Coronary artery (tissue), 2 donors: ENCODE data around the gene ACTN1.

Source experiments
- DNase-seq: peaks from one replicate; pipeline ENCODE4 v3.0.0-alpha.2; 2017; ENCODE audit warnings: low spot score
- H3K27ac ChIP-seq, 2 donors: fragments of 200-600 bp; sonication (generic); one replicate each; pipeline ENCODE4 v1.5.1; 2016 to 2019
- H3K4me3 ChIP-seq: fragments of 200-600 bp; sonication (generic); 2 replicates; pipeline ENCODE4 v1.5.1; 2016; ENCODE audit warnings: mild to moderate bottlenecking, moderate library complexity
- TF ChIP-seq, protein P1 (sequence below): fragments of 200-600 bp; sonication (generic); IDR thresholded peaks from one replicate; pipeline ENCODE4 v1.5.1; 2019; ENCODE audit warnings: antibody characterized with exemption

ACTN1 gene

DNA sequence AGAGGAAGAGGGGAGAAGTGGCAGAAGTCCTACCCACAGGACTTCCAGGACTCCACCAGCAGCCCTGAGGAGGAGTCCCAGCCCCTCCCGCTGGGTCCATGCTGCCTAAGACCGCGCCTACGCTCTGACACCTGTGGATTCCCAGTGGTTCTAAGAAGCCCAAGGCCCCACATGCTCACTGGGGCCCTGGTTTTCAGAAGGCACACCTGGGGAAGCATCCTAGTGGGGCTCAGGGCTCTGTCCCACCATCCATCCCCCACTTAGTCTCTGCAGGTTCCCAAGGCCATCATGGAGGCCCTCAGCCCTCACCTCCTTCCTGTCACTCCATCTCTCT is 32.6 kb downstream of the ACTN1 start:
- Histone ChIP-seq H3K4me3 (peak overlapping the region; percentile 57), H3K27ac (peak overlapping the region; percentile 92 to 93)
- no peak for DNase-seq
- TF ChIP-seq, protein P1, sequence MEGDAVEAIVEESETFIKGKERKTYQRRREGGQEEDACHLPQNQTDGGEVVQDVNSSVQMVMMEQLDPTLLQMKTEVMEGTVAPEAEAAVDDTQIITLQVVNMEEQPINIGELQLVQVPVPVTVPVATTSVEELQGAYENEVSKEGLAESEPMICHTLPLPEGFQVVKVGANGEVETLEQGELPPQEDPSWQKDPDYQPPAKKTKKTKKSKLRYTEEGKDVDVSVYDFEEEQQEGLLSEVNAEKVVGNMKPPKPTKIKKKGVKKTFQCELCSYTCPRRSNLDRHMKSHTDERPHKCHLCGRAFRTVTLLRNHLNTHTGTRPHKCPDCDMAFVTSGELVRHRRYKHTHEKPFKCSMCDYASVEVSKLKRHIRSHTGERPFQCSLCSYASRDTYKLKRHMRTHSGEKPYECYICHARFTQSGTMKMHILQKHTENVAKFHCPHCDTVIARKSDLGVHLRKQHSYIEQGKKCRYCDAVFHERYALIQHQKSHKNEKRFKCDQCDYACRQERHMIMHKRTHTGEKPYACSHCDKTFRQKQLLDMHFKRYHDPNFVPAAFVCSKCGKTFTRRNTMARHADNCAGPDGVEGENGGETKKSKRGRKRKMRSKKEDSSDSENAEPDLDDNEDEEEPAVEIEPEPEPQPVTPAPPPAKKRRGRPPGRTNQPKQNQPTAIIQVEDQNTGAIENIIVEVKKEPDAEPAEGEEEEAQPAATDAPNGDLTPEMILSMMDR = no peak

DNA sequence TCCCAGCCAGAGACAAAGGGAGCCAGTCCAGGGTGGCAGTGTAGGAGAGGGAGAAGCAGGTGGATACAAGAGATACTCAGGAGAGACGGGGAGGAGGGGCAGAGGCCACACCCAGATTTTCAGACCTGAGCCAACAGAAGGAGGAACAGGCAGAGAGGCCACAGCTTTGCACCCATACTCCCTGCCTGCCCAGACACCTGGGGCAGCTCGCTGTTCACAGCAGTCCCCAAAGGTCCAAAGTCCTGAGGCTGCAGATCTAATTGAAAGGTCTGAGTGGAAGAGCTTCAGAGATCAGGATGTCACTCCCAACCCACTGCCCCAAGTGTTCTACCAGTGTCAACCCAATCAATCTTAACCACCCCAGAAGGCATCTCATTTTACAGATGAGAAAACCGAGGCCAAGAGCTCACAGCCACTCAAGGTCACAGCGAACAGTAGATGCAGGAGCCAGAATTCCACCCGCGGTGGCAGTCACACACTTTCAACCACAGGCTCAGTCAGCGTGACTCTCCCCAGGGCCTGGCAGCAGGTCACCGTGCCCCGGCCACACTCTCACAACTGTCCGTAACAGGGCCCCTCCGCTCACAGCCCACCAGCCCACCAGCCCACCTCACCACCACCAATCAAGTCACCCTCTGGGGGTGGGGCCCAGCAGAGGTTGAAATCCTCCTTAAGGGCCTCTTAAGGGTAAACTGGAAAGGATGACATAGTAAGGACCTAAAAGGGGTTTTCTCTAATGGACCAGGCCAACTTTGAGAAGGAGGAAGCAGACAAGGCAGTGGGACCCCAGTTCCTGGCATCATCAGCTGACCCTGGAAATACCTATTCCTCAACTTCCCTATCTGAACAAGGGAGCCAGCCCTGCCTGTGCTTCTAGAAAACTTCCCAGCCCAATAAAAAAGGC is 33.3 kb downstream of the ACTN1 start:
- Histone ChIP-seq H3K4me3 (peak overlapping the region; percentile 57), H3K27ac (peak overlapping the region; percentile 92 to 93)
- DNase-seq = no peak
- TF ChIP-seq, protein P1 = no peak

DNA sequence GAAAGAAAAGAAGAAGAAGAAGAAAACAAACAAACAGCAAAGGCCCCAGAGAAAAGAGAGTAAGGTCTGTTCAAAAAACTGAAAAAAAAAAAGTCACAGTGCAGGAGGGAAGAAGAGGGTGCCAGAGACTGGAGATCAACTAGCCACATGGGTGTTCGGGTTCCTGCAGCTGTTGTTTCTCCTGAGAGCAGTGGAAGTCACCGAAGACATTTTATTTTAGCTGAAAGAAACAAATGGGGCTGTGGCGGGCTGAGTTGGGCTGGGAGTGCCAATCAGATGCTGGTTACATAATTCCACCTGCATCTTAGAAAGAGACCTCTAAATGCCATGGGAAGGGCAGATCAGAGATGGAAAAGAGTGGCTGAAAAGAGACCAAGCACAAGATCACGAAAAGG is 33.9 kb downstream of the ACTN1 start:
- Histone ChIP-seq H3K27ac (peak overlapping the region; percentile 92 to 93), H3K4me3 (peak overlapping the region; percentile 57)
- TF ChIP-seq, protein P1 = no peak
- no peak for DNase-seq

DNA sequence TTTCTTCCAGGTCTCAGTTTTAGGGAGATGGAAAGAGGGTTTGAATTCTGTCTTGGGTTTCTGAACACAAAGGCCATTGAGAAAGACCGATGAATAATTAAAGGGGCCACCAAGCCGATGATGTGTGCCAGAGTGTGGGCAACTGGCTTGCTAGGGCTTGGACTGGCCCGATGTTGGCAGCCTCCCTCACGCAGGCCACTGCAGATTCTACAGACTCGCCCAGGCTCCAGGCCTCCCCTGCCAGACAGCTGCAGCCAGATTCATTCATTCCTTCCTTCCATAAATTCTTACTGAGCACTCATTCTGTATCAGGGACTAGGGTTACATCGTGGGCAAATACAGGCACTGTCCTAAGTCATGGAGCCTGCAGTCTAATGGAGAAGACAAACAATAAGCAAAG is 34.9 kb downstream of the ACTN1 start:
- H3K27ac ChIP-seq = peak overlapping the region; percentile 92 to 96
- peak overlapping the region; percentile 5 for H3K4me3 ChIP-seq
- TF ChIP-seq, protein P1 = no peak

DNA sequence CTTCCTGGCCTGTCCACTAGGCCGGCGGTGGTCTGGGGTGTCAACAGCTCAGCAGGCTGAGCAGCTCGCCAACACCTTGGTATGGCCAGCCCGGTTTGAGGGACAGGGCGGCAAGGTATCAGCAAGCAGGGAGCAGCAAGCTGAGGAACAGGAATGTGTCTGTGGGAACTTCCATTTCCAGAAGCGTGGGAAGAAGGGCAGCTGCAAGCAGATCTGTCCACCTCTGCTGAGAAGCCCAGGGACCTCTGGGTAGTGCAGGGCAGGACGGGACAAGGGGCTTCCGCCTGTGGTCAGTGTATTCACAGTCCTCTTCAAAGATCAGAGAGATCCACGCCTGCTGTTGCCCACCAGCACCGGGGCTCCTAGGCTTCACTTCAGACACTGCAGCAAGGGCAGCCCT is 36.0 kb downstream of the ACTN1 start:
- no peak for DNase-seq
- TF ChIP-seq, protein P1 = no peak
- Histone ChIP-seq H3K4me3 (no peak overlapping the region), H3K27ac (peak overlapping the region; percentile 92 to 96)

More for the DNA sequence above, 34.9 kb downstream of the ACTN1 start:
- no peak for DNase-seq

DNA sequence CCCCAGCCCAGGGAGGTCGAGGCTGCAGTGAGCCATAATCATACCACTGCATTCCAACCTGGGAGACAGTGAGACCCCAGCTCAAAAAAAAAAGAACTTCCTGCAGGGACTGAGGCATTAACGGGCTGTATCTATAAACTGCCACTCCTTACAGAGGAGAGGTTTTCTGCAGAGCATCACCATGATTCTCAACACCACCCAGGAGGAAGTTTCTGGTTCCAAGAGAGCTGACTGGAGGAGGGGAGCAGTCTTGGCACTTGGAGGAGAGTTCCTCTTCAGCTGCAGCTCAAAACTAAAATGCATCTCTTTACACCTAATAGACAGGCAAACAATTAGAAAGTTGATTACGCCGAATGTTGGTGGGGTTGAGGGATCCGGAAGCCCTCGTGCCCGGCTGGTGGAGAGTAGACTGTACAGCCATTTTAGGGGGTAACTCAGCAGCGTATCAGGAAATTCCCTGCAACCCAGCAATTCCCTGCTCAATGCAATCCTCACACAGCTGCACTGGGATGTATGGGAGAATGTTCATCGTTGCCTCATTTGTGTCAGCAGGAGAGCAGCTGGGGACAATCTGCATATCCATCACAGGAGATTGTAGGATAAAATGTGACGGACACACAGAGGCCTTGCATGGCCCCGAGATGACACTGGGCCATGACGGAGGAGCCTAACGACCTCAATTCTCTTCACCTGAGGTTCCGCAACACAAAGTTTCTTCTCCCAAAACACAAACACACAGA is 36.6 kb downstream of the ACTN1 start:
- no peak for DNase-seq
- Histone ChIP-seq H3K4me3 (no peak overlapping the region), H3K27ac (peak overlapping the region; percentile 92 to 96)
- TF ChIP-seq, protein P1 = no peak
